Naive thymus-derived CD4-positive, alpha-beta T cell (primary cell): ENCODE results near the gene ZDHHC22. TPM values are rescaled to one million over a fixed set of nuclear protein-coding genes. Genes with fewer than 3 reads are reported as not detected.

Experiments used
- ATAC-seq: fragments of 150-1000 bp; cut with Tn5 transposase; 2 replicates; pipeline ENCODE4 v1.10.0; 2021; ENCODE audit warnings: mild to moderate bottlenecking, moderate library complexity
- CTCF ChIA-PET: fragments of 350-600 bp; sonication (Branson Sonifier 250); formaldehyde crosslinking; loops from one replicate; lab custom pipeline; 2021; ENCODE audit warnings: antibody characterized with exemption; lab: Charles Lee
- POLR2A ChIA-PET: fragments of 350-600 bp; sonication (Branson Sonifier 250); formaldehyde crosslinking; loops from one replicate; lab custom pipeline; 2021; ENCODE audit warnings: antibody characterized with exemption, inconsistent platforms; lab: Charles Lee
- DNase-seq, 9 donors: peaks; one replicate each; pipeline versions ENCODE4 v3.0.0 to v3.0.0-alpha.2; 2020 to 2022; ENCODE audit warnings: mixed read lengths in 1 of 9
- H3K27ac ChIP-seq: one replicate; pipeline ENCODE4 v1.7.0; 2013; ENCODE audit warnings: mild to moderate bottlenecking, low read depth, low read length, moderate library complexity
- H3K27me3 ChIP-seq, 2 donors: one replicate each; pipeline ENCODE4 v1.7.0; 2013; ENCODE audit warnings: low read length in 2 of 2, mild to moderate bottlenecking in 2 of 2, moderate library complexity in 2 of 2; ENCODE audit not compliant: control insufficient read depth in 2 of 2, insufficient read depth in 2 of 2
- H3K36me3 ChIP-seq, 3 experiments: 1 replicate in 2 of 3; 2 replicates in 1 of 3; pipeline ENCODE4 v1.7.0; 2013; ENCODE audit warnings: low read length in 3 of 3, mild to moderate bottlenecking in 3 of 3, moderate library complexity in 1 of 3; ENCODE audit not compliant: insufficient read depth in 3 of 3, control insufficient read depth in 2 of 3
- H3K4me1 ChIP-seq, 2 donors: one replicate each; pipeline ENCODE4 v1.7.0; 2013; ENCODE audit warnings: low read length in 2 of 2, mild to moderate bottlenecking in 2 of 2, moderate library complexity in 1 of 2; ENCODE audit not compliant: control insufficient read depth in 2 of 2, insufficient read depth in 2 of 2
- H3K4me3 ChIP-seq: 2 replicates; pipeline ENCODE4 v1.7.0; 2013; ENCODE audit warnings: mild to moderate bottlenecking, low read length
- H3K9me3 ChIP-seq, 3 experiments: 1 replicate in 2 of 3; 2 replicates in 1 of 3; pipeline ENCODE4 v1.7.0; 2013; ENCODE audit warnings: low read length in 3 of 3; ENCODE audit not compliant: control insufficient read depth in 2 of 3
- H3K27ac Mint-ChIP-seq, 9 donors: one replicate each; pipeline ENCODE4 v1.8.0; 2020 to 2022; ENCODE audit warnings: mixed read lengths in 9 of 9, mild to moderate bottlenecking in 8 of 9, moderate library complexity in 5 of 9, inconsistent platforms in 2 of 9
- H3K27me3 Mint-ChIP-seq, 5 donors: one replicate each; pipeline ENCODE4 v1.8.0; 2021 to 2022; ENCODE audit warnings: mixed read lengths in 5 of 5, mild to moderate bottlenecking in 1 of 5
- H3K36me3 Mint-ChIP-seq, 5 donors: one replicate each; pipeline ENCODE4 v1.8.0; 2020 to 2022; ENCODE audit warnings: mixed read lengths in 5 of 5, mild to moderate bottlenecking in 3 of 5, inconsistent platforms in 1 of 5
- H3K4me1 Mint-ChIP-seq, 7 donors: one replicate each; pipeline ENCODE4 v1.8.0; 2020 to 2022; ENCODE audit warnings: mixed read lengths in 7 of 7, mild to moderate bottlenecking in 3 of 7, inconsistent platforms in 1 of 7
- H3K4me3 Mint-ChIP-seq, 10 donors: one replicate each; pipeline ENCODE4 v1.8.0; 2020 to 2022; ENCODE audit warnings: mild to moderate bottlenecking in 10 of 10, mixed read lengths in 10 of 10, moderate library complexity in 6 of 10, inconsistent platforms in 2 of 10
- H3K9me3 Mint-ChIP-seq, 11 donors: one replicate each; pipeline ENCODE4 v1.8.0; 2020 to 2022; ENCODE audit warnings: mixed read lengths in 11 of 11, mild to moderate bottlenecking in 4 of 11, inconsistent platforms in 1 of 11, moderate library complexity in 1 of 11
- intact Hi-C, 2 donors: fragments of 100-400 bp; cut with micrococcal nuclease; formaldehyde crosslinking; loops; one replicate each; pipeline ENCODE4 v1.15.1; 2023
- polyA plus RNA-seq, 2 donors: library from polyadenylated mRNA; unstranded; fragments of 300-500 nt; fragmentation: Illumina TruSeq; gene quantifications; one replicate each; pipeline ENCODE4 v1.2.3, GENCODE V29; 2021
- total RNA-seq, 6 experiments: library from RNA in 5 of 6; stranded (reverse) in 5 of 6; gene quantifications; 1 replicate in 5 of 6; 2 replicates in 1 of 6; pipeline ENCODE4 v1.2.3 and lab custom pipeline; 2021 to 2026

The ZDHHC22 gene, protein sequence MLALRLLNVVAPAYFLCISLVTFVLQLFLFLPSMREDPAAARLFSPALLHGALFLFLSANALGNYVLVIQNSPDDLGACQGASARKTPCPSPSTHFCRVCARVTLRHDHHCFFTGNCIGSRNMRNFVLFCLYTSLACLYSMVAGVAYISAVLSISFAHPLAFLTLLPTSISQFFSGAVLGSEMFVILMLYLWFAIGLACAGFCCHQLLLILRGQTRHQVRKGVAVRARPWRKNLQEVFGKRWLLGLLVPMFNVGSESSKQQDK
- total RNA-seq (not detected), polyA plus RNA-seq (not detected), total RNA-seq (lab: John Stamatoyannopoulos, UW) (not detected)

DNA sequence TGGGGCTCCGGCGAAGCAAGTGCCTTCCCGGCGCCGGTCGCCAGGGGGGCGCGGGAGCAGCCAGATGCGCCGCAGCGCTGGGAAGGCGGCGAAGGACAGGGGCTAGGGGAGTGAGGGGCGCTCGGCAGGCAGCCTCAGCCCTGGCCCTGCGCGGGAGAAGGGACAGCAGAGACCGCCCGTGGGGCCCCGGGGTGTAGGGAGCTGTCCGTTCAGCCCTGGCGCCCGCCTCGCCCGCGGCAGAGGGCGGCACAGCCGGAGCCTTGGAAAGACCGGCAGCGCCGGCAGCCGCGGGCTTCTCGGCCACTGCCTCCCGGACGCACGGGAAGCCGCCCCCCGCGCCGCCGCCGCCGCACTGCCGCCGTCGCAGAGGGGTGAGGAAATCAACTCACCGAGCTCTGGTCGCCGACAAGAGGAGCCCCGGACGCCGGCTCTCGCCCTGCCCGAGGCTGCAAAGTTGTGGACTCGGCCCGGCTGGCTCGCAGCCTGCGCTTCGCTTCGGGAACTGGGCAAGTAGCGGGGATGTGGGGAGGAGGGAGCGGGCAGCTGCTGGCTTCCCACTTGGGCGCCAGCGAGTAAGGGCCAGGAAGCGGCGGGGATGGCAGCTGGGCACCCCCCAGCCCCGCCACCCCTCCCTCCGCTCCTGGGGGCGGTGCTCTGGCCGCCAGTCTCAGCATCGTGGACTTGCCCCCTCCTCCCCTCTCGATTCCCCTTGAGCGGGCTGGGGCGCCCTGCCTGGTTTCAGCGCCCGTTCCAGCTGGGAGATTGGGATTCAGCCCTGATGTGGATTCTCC lies at the start of gene ZDHHC22:
TSS of gene ZDHHC22 (minus strand) at position 578 of the 791 bp plus-strand sequence. CDS start 2,053 bp downstream, outside the sequence.
- ChIA-PET POLR2A (no interaction called here), CTCF (no interaction called here)
- Mint-ChIP-seq H3K9me3 (no peaks in the 10 kb centered on the region), H3K4me3 (peak within 1 kb of the TSS; percentile 39 to 81 (median 62)), H3K27me3 (peaks cover 76 to 82% (median 79%) of the 10 kb centered on the region in 5 donors), H3K27ac (no peak within 1 kb of the TSS), H3K4me1 (peaks cover 12 to 26% (median 22%) of the 10 kb centered on the region in 7 donors), H3K36me3 (no peaks in the 10 kb centered on the region)
- no peak within 1 kb of the TSS for H3K4me3 ChIP-seq
- peaks cover 0 to 4% of the 10 kb centered on the region in 2 donors for H3K27me3 ChIP-seq
- no peaks in the 10 kb centered on the region for H3K9me3 ChIP-seq
- H3K27ac ChIP-seq, result no peak within 1 kb of the TSS
- peaks cover 0 to 4% of the 10 kb centered on the region in 2 donors for H3K4me1 ChIP-seq
- no peaks in the 10 kb centered on the region for H3K36me3 ChIP-seq
- DNase-seq (no peak), ATAC-seq (peak; percentile 32)
- intact Hi-C loops, result no loop called here

- H3K36me3 Mint-ChIP-seq, result peaks cover 0 to 5% (median 0%) of the 10 kb centered on the region in 5 donors
- no peaks in the 10 kb centered on the region for H3K27me3 ChIP-seq
- intact Hi-C loops, result no loop called here
- no peak overlapping the region for H3K4me3 Mint-ChIP-seq
- H3K4me1 Mint-ChIP-seq, result no peaks in the 10 kb centered on the region
- no peak overlapping the region for H3K27ac Mint-ChIP-seq
- POLR2A ChIA-PET, result interaction anchor here (0.8 kb wide), 1 partner anchor 706 kb away, joined by 4 read pairs; no protein-coding TSS in a partner anchor
- no peak overlapping the region for H3K27ac ChIP-seq
- no peaks in the 10 kb centered on the region for H3K4me1 ChIP-seq
- ATAC-seq (no peak), DNase-seq (no peak)
- H3K4me3 ChIP-seq, result no peak overlapping the region
- no peaks in the 10 kb centered on the region for H3K36me3 ChIP-seq
- CTCF ChIA-PET, result no interaction called here
- no peaks in the 10 kb centered on the region for H3K9me3 ChIP-seq
- H3K9me3 Mint-ChIP-seq, result peaks cover 0 to 4% (median 0%) of the 10 kb centered on the region in 11 donors
- peaks cover 17 to 32% (median 23%) of the 10 kb centered on the region in 5 donors for H3K27me3 Mint-ChIP-seq
Observed at GRCh38 chr14:77190977-77191376, 49.4 kb upstream of the ZDHHC22 start.

DNA sequence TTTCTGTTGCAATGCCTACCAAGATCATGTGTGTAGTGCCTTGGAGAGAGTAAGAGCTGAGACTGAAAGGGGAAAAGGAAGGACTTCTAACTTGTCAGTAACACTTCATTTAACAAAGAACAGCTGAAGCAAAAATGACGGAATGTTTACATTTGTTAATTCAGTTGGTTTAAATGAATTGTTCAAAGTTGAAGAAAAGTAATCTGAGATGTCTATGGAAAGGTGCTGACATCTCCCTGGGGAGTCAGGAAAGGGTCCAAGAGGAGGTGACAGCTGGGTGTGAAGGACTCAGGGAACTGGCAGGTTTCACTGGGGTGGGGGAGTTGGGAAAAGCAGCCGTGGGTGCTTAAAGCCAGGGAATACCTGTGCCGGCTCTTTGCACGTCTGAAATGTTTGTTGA lies 47.9 kb upstream of the ZDHHC22 start:
- intact Hi-C loops, result no loop called here
- H3K27me3 ChIP-seq, result no peaks in the 10 kb centered on the region
- H3K4me1 ChIP-seq, result no peaks in the 10 kb centered on the region
- ATAC-seq (no peak), DNase-seq (no peak)
- Mint-ChIP-seq H3K4me3 (no peak overlapping the region), H3K36me3 (peaks cover 0 to 5% (median 0%) of the 10 kb centered on the region in 5 donors), H3K27ac (no peak overlapping the region), H3K9me3 (peaks cover 0 to 4% (median 0%) of the 10 kb centered on the region in 11 donors), H3K27me3 (peaks cover 23 to 39% (median 28%) of the 10 kb centered on the region in 5 donors), H3K4me1 (peaks cover 0 to 4% (median 0%) of the 10 kb centered on the region in 7 donors)
- no peaks in the 10 kb centered on the region for H3K9me3 ChIP-seq
- POLR2A ChIA-PET, result no interaction called here
- H3K4me3 ChIP-seq, result no peak overlapping the region
- no peaks in the 10 kb centered on the region for H3K36me3 ChIP-seq
- H3K27ac ChIP-seq, result no peak overlapping the region
- CTCF ChIA-PET, result interaction anchor here (0.6 kb wide), 1 partner anchor 93 kb away, joined by 3 read pairs; no protein-coding TSS in a partner anchor

DNA sequence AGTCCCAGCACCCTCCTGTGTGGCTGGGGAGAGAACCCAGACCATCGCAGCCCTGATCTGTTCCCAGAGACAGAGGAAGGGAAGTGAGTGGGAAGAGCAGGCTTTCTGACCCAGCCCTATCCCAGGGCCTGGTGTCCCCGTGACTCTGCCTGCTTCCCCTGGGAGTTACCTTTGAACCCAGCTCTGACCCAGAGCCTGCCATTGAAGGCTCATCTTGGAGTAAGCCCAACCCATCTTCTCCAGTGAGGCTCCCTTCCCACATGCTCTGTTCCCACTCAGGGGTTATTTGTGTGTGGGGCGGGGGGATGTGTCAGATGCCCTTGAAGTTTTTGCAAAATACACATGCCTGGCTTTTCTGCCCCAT lies 46.0 kb upstream of the ZDHHC22 start:
- ATAC-seq, result no peak
- intact Hi-C loops, result no loop called here
- peaks cover 0 to 5% (median 0%) of the 10 kb centered on the region in 5 donors for H3K36me3 Mint-ChIP-seq
- peaks cover 4% of the 10 kb centered on the region in 2 donors for H3K4me1 ChIP-seq
- no peak overlapping the region for H3K4me3 Mint-ChIP-seq
- no peaks in the 10 kb centered on the region for H3K36me3 ChIP-seq
- ChIA-PET POLR2A (no interaction called here), CTCF (no interaction called here)
- no peak for DNase-seq
- peaks cover 26 to 51% (median 37%) of the 10 kb centered on the region in 5 donors for H3K27me3 Mint-ChIP-seq
- H3K4me1 Mint-ChIP-seq, result peaks cover 0 to 10% (median 7%) of the 10 kb centered on the region in 7 donors
- H3K27ac Mint-ChIP-seq, result no peak overlapping the region
- no peaks in the 10 kb centered on the region for H3K27me3 ChIP-seq
- H3K9me3 Mint-ChIP-seq, result peaks cover 0 to 2% (median 0%) of the 10 kb centered on the region in 11 donors
- no peak overlapping the region for H3K27ac ChIP-seq
- no peaks in the 10 kb centered on the region for H3K9me3 ChIP-seq
- H3K4me3 ChIP-seq, result no peak overlapping the region

- no peak overlapping the region for H3K27ac ChIP-seq
- CTCF ChIA-PET, result no interaction called here
- H3K4me1 ChIP-seq, result peaks cover 8 to 9% of the 10 kb centered on the region in 2 donors
- peaks cover 0 to 5% (median 0%) of the 10 kb centered on the region in 5 donors for H3K36me3 Mint-ChIP-seq
- no peak for DNase-seq
- H3K4me3 Mint-ChIP-seq, result no peak overlapping the region
- no peaks in the 10 kb centered on the region for H3K36me3 ChIP-seq
- H3K9me3 Mint-ChIP-seq, result peaks cover 0 to 1% (median 0%) of the 10 kb centered on the region in 11 donors
- no peak for ATAC-seq
- peaks cover 0 to under 1% of the 10 kb centered on the region in 2 donors for H3K27me3 ChIP-seq
- intact Hi-C loops, result no loop called here
- peaks cover 0 to 15% (median 8%) of the 10 kb centered on the region in 7 donors for H3K4me1 Mint-ChIP-seq
- H3K4me3 ChIP-seq, result no peak overlapping the region
- H3K9me3 ChIP-seq, result no peaks in the 10 kb centered on the region
- no peak overlapping the region for H3K27ac Mint-ChIP-seq
- H3K27me3 Mint-ChIP-seq, result peaks cover 29 to 54% (median 38%) of the 10 kb centered on the region in 5 donors
- POLR2A ChIA-PET, result no interaction called here
Observed at GRCh38 chr14:77186911-77187648, 45.5 kb upstream of the ZDHHC22 start.

GRCh38 chr14:77185093-77185465 lies 43.5 kb upstream of the ZDHHC22 start:
- Histone ChIP-seq H3K4me1 (peaks cover 8 to 9% of the 10 kb centered on the region in 2 donors), H3K27me3 (peaks cover 0 to 3% of the 10 kb centered on the region in 2 donors), H3K9me3 (no peaks in the 10 kb centered on the region), H3K4me3 (no peak overlapping the region), H3K36me3 (no peaks in the 10 kb centered on the region), H3K27ac (no peak overlapping the region)
- ATAC-seq (no peak), DNase-seq (no peak)
- Mint-ChIP-seq H3K9me3 (peaks cover 0 to 1% (median 0%) of the 10 kb centered on the region in 11 donors), H3K4me1 (peaks cover 0 to 24% (median 9%) of the 10 kb centered on the region in 7 donors), H3K27ac (no peak overlapping the region), H3K27me3 (peaks cover 29 to 56% (median 46%) of the 10 kb centered on the region in 5 donors), H3K4me3 (no peak overlapping the region), H3K36me3 (peaks cover 0 to 5% (median 0%) of the 10 kb centered on the region in 5 donors)
- intact Hi-C loops, result no loop called here
- CTCF ChIA-PET, result no interaction called here
- POLR2A ChIA-PET, result interaction anchor here (0.6 kb wide), 1 partner anchor 129 kb away, joined by 3 read pairs; no protein-coding TSS in a partner anchor
